ENCODE data around the gene PIGL. TPM values are rescaled to one million over a fixed set of nuclear protein-coding genes. Genes with fewer than 3 reads are reported as not detected.
"Not testable (repeated sequence)": the region's sequence is repeated elsewhere in the genome, so short reads cannot be mapped to it uniquely, and the experiment has no call there.

The PIGL gene
- total RNA-seq, 1 donor from 2014 or later: 23.1 TPM

- DNase-seq (ENCODE audit: low spot score): no peak
- Mint-ChIP-seq H3K27ac (ENCODE audit: unreplicated experiment) (no peak overlapping the region), H3K4me1 (ENCODE audit: unreplicated experiment) (peaks cover 5% of the 10 kb centered on the region), H3K36me3 (ENCODE audit: low read depth, unreplicated experiment) (peaks cover 7% of the 10 kb centered on the region), H3K4me3 (ENCODE audit: unreplicated experiment) (no peak overlapping the region), H3K9me3 (ENCODE audit: unreplicated experiment) (no peaks in the 10 kb centered on the region), H3K27me3 (ENCODE audit: unreplicated experiment) (no peaks in the 10 kb centered on the region)
- no peak for TF ChIP-seq CTCF (IDR thresholded peaks at IDR 0.05; ENCODE audit: unreplicated experiment)
Measured at GRCh38 chr17:16302856-16303255, 85.8 kb downstream of the PIGL start.

- Mint-ChIP-seq H3K27ac (ENCODE audit: unreplicated experiment) (no peak overlapping the region), H3K9me3 (ENCODE audit: unreplicated experiment) (no peaks in the 10 kb centered on the region), H3K27me3 (ENCODE audit: unreplicated experiment) (no peaks in the 10 kb centered on the region), H3K4me3 (ENCODE audit: unreplicated experiment) (no peak overlapping the region), H3K36me3 (ENCODE audit: low read depth, unreplicated experiment) (peaks cover 7% of the 10 kb centered on the region), H3K4me1 (ENCODE audit: unreplicated experiment) (no peaks in the 10 kb centered on the region)
- TF ChIP-seq CTCF (IDR thresholded peaks at IDR 0.05; ENCODE audit: unreplicated experiment): no peak
- peak; percentile 26 for DNase-seq (ENCODE audit: low spot score)
Measured at GRCh38 chr17:16304830-16305229, 87.8 kb downstream of the PIGL start.

GRCh38 chr17:16306211-16306610 lies 89.2 kb downstream of the PIGL start:
- H3K27me3 Mint-ChIP-seq (ENCODE audit: unreplicated experiment): peaks cover 2% of the 10 kb centered on the region
- peaks cover 12% of the 10 kb centered on the region for H3K36me3 Mint-ChIP-seq (ENCODE audit: low read depth, unreplicated experiment)
- no peaks in the 10 kb centered on the region for H3K4me1 Mint-ChIP-seq (ENCODE audit: unreplicated experiment)
- H3K9me3 Mint-ChIP-seq (ENCODE audit: unreplicated experiment): no peaks in the 10 kb centered on the region
- no peak for TF ChIP-seq CTCF (IDR thresholded peaks at IDR 0.05; ENCODE audit: unreplicated experiment)
- H3K27ac Mint-ChIP-seq (ENCODE audit: unreplicated experiment): no peak overlapping the region
- H3K4me3 Mint-ChIP-seq (ENCODE audit: unreplicated experiment): no peak overlapping the region
- no peak for DNase-seq (ENCODE audit: low spot score)

- not testable (repeated sequence) for H3K4me3 Mint-ChIP-seq (ENCODE audit: unreplicated experiment); H3K27me3 Mint-ChIP-seq (ENCODE audit: unreplicated experiment); DNase-seq (ENCODE audit: low spot score); H3K9me3 Mint-ChIP-seq (ENCODE audit: unreplicated experiment); H3K27ac Mint-ChIP-seq (ENCODE audit: unreplicated experiment); H3K4me1 Mint-ChIP-seq (ENCODE audit: unreplicated experiment)
- H3K36me3 Mint-ChIP-seq (ENCODE audit: low read depth, unreplicated experiment): peaks cover 20% of the 10 kb centered on the region
Measured at GRCh38 chr17:16312061-16312460, 95.1 kb downstream of the PIGL start.

GRCh38 chr17:16313139-16314090 lies 96.4 kb downstream of the PIGL start:
- no peaks in the 10 kb centered on the region for H3K9me3 Mint-ChIP-seq (ENCODE audit: unreplicated experiment)
- no peak overlapping the region for H3K4me3 Mint-ChIP-seq (ENCODE audit: unreplicated experiment)
- no peak overlapping the region for H3K27ac Mint-ChIP-seq (ENCODE audit: unreplicated experiment)
- no peaks in the 10 kb centered on the region for H3K4me1 Mint-ChIP-seq (ENCODE audit: unreplicated experiment)
- DNase-seq (ENCODE audit: low spot score): no peak
- peaks cover 3% of the 10 kb centered on the region for H3K27me3 Mint-ChIP-seq (ENCODE audit: unreplicated experiment)
- H3K36me3 Mint-ChIP-seq (ENCODE audit: low read depth, unreplicated experiment): peaks cover 20% of the 10 kb centered on the region
- no peak for TF ChIP-seq CTCF (IDR thresholded peaks at IDR 0.05; ENCODE audit: unreplicated experiment)
